ENCODE results near the gene RAPGEF5.
A peak's percentile ranks its signal among the peaks of the same experiment; 100 is the strongest.

Gene RAPGEF5

GRCh38 chr7:22363756-22364422 is 6.9 kb upstream of the RAPGEF5 start:
- no peak overlapping the region for H3K4me3 ChIP-seq (ENCODE audit: low read length)
- no peak for TF ChIP-seq ZNF274 (IDR thresholded peaks at IDR 0.05; ENCODE audit: low read depth, low read length)

GRCh38 chr7:22361795-22362194 is 4.8 kb upstream of the RAPGEF5 start:
- no peak overlapping the region for H3K4me3 ChIP-seq (ENCODE audit: low read length)
- TF ChIP-seq ZNF274 (IDR thresholded peaks at IDR 0.05; ENCODE audit: low read depth, low read length) = no peak

- TF ChIP-seq ZNF274 (IDR thresholded peaks at IDR 0.05; ENCODE audit: low read depth, low read length) = no peak
- no peak overlapping the region for H3K4me3 ChIP-seq (ENCODE audit: low read length)
These were observed 4.4 kb upstream of the RAPGEF5 start for GRCh38 chr7:22361320-22361719.

GRCh38 chr7:22358820-22359697 is 2.1 kb upstream of the RAPGEF5 start:
- H3K4me3 ChIP-seq (ENCODE audit: low read length) = no peak overlapping the region
- TF ChIP-seq ZNF274 (IDR thresholded peaks at IDR 0.05; ENCODE audit: low read depth, low read length) = no peak

GRCh38 chr7:22357311-22358175 is 589 bp upstream of the RAPGEF5 start:
- TF ChIP-seq ZNF274 (IDR thresholded peaks at IDR 0.05; ENCODE audit: low read depth, low read length) = no peak
- peak overlapping the region; percentile 66; the same call in 1 of the 2 replicates for H3K4me3 ChIP-seq (ENCODE audit: low read length)

GRCh38 chr7:22356010-22356691 is 803 bp downstream of the RAPGEF5 start:
- TF ChIP-seq ZNF274 (IDR thresholded peaks at IDR 0.05; ENCODE audit: low read depth, low read length) = no peak
- H3K4me3 ChIP-seq (ENCODE audit: low read length) = peak overlapping the region; percentile 66; the same call in 1 of the 2 replicates

GRCh38 chr7:22355620-22356009 is 1.3 kb downstream of the RAPGEF5 start:
- peak overlapping the region; percentile 66; the same call in 1 of the 2 replicates for H3K4me3 ChIP-seq (ENCODE audit: low read length)
- no peak for TF ChIP-seq ZNF274 (IDR thresholded peaks at IDR 0.05; ENCODE audit: low read depth, low read length)

GRCh38 chr7:22354462-22354861 is 2.5 kb downstream of the RAPGEF5 start:
- TF ChIP-seq ZNF274 (IDR thresholded peaks at IDR 0.05; ENCODE audit: low read depth, low read length) = no peak
- H3K4me3 ChIP-seq (ENCODE audit: low read length) = no peak overlapping the region

GRCh38 chr7:22352887-22353286 is 4.1 kb downstream of the RAPGEF5 start:
- no peak for TF ChIP-seq ZNF274 (IDR thresholded peaks at IDR 0.05; ENCODE audit: low read depth, low read length)
- no peak overlapping the region for H3K4me3 ChIP-seq (ENCODE audit: low read length)

- H3K4me3 ChIP-seq (ENCODE audit: low read length) = peak overlapping the region; percentile 30; the same call in 1 of the 2 replicates
- no peak for TF ChIP-seq ZNF274 (IDR thresholded peaks at IDR 0.05; ENCODE audit: low read depth, low read length)
These were observed 5.1 kb downstream of the RAPGEF5 start for GRCh38 chr7:22351878-22352277.

GRCh38 chr7:22351329-22351692 is 5.6 kb downstream of the RAPGEF5 start:
- H3K4me3 ChIP-seq (ENCODE audit: low read length) = no peak overlapping the region
- no peak for TF ChIP-seq ZNF274 (IDR thresholded peaks at IDR 0.05; ENCODE audit: low read depth, low read length)

GRCh38 chr7:22350466-22351328 is 6.3 kb downstream of the RAPGEF5 start:
- H3K4me3 ChIP-seq (ENCODE audit: low read length) = peak overlapping the region; percentile 26; the same call in 1 of the 2 replicates
- no peak for TF ChIP-seq ZNF274 (IDR thresholded peaks at IDR 0.05; ENCODE audit: low read depth, low read length)

- no peak for TF ChIP-seq ZNF274 (IDR thresholded peaks at IDR 0.05; ENCODE audit: low read depth, low read length)
- H3K4me3 ChIP-seq (ENCODE audit: low read length) = no peak overlapping the region
These were observed 8.6 kb downstream of the RAPGEF5 start for GRCh38 chr7:22348379-22348778.

All from GM08714 (cell line).